Hindlimb muscle (tissue), 1 donor: ENCODE data around the gene IGSF5. TPM values are rescaled to one million over a fixed set of nuclear protein-coding genes. Genes with fewer than 3 reads are reported as not detected.
A peak's percentile ranks its signal among the peaks of the same experiment; 100 is the strongest.
"Not testable (repeated sequence)": the region's sequence is repeated elsewhere in the genome, so short reads cannot be mapped to it uniquely, and the experiment has no call there.

ENCODE experiments used
- DNase-seq: peaks from one replicate; pipeline ENCODE4 v3.0.0-alpha.2; 2013
- polyA plus RNA-seq: library from polyadenylated mRNA; unstranded; fragments of 120-200 nt; gene quantifications from one replicate; pipeline ENCODE4 v1.2.1, GENCODE V29; 2013; ENCODE audit not compliant: insufficient read length

IGSF5 gene
- polyA plus RNA-seq, 1 donor: 0.70 TPM

DNA sequence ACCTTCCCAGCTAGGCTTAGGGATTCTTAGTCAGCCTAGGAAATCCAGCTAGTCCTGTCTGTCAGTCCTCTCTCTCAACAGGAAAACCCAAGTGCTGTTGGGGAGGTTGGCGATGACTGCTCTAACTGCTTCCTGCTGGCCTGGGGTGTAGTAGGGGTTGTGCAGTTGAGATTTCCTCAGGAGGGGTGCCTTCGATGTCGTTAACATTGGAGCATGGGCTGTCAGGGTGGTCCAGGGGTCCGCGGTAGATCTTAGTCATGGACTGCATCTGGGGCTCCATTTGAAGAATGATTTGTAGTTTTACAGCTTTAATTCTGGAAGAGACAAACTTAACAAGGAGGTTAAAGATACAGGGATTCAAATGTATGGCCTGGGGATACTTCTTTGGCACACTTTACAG, 5.5 kb upstream of the IGSF5 start:
- DNase-seq: not testable (repeated sequence)

- DNase-seq: not testable (repeated sequence)
Measured at GRCh38 chr21:39742561-39742960, 2.4 kb upstream of the IGSF5 start.

DNA sequence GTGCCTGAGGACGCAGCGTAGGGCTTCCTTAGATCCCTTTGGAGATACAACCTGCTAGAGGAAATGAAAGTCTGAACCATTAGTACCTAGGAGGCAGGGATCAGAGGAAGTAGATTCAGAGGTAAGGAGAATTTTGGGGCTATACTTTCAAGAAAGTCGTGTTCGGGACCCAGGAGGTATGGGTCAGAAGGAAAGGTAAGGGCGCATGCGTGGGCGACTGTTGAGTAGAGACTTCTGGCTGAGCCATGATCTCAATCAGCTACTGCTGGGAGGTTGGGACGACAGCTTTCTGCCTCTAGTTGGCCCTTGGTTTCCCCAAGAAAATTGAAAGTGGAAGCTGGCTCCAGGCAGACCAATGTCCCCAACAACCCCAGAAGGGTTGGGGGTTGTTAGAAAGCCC, 349 bp downstream of the IGSF5 start:
- not testable (repeated sequence) for DNase-seq

- DNase-seq: no peak
Measured at GRCh38 chr21:39750670-39751069, 5.7 kb downstream of the IGSF5 start.

DNA sequence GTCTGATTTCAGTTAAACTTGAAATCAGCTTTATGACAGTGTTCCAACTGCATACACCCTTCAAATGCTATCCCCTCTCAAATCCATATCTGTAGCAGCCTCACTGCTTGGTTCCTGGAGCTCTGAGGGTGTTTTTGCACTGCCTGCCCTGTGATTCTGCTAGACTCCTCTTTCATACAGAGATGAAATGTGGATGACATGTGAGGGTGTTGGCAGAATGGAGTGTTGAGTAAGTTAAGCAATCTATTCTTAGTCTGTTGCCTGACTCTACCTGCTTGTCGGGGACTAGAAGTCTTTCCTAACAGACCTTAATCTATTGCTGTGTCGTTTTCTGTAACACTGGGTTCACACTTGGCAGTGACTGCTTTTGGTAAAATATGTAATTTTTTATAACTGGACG, 9.8 kb downstream of the IGSF5 start:
- no peak for DNase-seq

GRCh38 chr21:39756285-39756684, 11.3 kb downstream of the IGSF5 start:
- DNase-seq: no peak

- DNase-seq: peak; percentile 37
Measured at GRCh38 chr21:39763272-39763970, 18.4 kb downstream of the IGSF5 start.

DNA sequence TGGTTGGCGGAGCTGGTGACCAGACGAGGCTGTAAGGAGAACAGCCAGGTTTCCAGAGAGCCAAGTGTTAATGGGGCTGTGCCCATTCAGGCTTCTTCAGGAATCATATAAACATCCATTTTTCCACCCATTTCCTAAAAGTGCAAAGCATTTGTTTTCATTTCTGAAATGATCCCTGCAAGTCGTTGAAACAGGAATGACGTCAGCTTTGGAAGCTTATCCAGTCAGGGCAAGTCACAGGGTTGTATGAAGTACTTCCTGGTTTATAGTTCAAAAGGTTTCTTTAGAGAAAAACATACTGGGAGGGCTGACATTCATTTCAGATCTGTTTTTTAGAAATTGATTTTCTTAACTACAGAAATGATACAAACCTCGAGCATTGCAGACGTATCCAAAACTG, 29.2 kb downstream of the IGSF5 start:
- no peak for DNase-seq

GRCh38 chr21:39775816-39776215, 30.8 kb downstream of the IGSF5 start:
- no peak for DNase-seq

DNA sequence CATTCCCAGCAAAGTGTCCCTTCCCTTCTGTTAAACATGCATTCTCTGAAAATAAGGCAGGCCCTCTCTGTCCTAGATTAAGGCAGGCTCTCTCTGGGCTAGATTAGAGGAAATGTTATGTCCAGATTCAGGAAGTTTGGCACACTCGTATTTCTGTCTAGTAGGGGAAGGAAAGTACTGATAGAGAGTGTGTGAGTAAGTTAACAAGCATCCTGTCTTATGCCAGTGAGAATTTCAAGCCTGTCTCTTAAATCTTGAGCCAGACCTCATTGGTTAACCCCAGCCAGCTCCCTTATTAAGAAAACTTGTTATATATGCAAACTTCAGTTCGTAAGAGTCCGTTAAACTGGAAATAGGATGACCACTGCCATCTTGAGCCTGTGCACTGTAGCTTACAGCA, 31.6 kb downstream of the IGSF5 start:
- no peak for DNase-seq

- DNase-seq: no peak
Measured at GRCh38 chr21:39781331-39781730, 36.3 kb downstream of the IGSF5 start.

- DNase-seq: peak; percentile 83
Measured at GRCh38 chr21:39788383-39788782, 43.4 kb downstream of the IGSF5 start.

DNA sequence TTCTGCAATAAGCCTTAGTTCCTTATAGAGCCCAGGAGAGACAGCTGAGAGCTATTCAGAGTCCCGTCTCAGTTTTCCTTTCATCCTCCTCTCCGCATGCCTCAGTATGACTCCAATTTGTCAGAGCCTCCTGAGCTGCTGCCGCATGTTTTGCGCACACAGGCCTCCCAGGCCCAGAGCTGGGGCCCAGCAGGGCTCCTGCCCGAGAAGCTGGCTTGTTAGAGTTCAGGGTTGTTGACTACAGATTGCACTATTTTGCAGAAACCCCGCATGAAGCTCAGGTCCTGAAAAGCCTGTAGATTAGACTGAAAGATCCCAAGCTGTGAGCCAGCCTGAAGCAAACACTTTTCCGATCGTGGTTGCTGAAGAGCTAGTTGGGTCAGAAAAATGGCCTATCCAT, 51.5 kb downstream of the IGSF5 start:
- no peak for DNase-seq

DNA sequence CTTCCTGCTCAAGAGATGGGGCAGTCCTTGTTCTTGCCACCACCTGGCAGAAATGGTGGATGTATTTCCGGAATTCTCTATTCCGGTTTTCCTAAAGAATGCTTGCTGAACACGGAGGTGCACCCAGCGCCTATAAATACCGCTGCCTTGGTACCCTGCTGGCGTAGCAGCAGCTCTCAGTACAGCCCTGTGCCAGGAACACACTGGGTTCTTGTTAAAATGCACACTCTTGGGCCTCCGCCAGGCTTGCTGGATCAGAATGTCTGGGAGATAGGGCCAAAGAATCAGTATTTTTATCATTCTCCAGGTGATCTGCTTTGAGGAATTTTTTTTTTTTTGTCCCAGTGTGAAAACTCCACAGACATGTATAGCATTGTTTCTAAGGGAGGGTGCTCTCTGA, 54.2 kb downstream of the IGSF5 start:
- DNase-seq: no peak

DNA sequence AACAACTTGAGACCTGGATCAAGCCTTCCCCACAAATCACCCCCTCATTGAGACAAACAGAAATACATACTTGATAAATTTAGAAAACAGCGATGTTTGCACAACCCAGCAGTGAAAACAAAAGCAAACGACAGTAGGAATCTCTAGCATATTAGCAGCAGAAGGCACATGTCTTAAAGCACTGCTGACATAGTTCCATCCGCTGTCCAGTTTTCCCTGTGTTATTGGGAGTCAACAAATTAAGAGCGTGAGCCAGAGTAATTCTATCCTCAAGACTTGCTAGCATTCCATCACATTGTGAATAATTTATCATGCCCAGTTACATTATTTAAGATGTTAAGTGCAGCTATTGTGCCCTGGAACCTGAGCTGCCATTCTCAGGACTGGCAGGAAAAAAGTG, 55.3 kb downstream of the IGSF5 start:
- DNase-seq: no peak

- no peak for DNase-seq
Measured at GRCh38 chr21:39802217-39802616, 57.2 kb downstream of the IGSF5 start.

DNA sequence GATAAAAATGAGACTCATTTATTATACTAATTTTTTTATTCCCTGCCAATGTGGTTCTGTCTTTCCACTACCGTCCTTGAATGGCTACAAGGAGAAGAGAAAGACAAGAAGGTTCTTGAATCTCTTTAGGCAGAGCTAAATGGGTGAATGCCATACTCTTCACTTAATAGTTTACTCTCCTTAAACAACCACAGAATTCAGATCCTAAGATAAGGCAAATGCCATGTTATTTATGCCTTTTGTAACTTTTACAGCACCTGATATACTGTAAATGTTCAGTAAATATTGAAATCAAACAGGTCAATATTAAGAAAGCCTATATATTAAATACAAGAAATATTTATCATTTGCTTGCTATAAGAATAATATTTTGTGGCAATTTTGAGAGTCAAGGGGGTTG, 58.4 kb downstream of the IGSF5 start:
- no peak for DNase-seq

DNA sequence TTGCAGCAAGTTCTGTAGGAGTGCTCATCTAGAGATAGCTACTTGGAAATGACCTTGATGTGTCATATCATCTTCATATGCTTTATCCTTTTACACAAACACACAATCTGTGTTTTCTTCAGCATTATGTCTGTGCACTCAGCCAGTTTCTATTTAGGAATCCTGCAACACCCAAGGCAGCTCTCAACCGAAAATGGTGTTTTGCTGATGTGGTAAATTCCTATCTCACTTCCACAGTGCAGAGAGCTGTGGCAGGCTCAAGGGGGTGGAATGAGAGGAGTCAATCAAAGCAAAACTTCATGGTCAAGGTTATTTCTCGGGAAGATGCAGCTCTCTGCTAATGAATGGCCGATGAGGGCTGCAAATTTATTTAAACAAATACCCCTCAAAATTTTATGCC, 59.3 kb downstream of the IGSF5 start:
- no peak for DNase-seq

DNA sequence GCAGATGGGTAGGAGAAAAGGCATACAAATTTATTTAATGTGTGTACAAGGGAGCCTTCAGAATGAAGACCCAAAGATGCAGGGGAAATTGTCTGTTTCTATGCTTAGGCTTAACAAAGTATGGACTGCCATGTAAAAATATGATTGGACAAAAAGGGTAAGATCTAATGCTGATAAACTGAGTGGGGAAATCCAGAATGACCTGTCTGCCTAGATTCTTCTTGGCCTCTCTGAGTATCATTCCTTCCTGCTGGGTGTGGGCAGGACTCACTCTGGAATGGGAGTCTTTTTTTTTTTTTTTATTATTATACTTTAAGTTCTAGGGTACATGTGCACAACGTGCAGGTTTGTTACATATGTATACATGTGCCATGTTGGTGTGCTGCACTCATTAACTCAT, 61.0 kb downstream of the IGSF5 start:
- no peak for DNase-seq

GRCh38 chr21:39807738-39808137, 62.8 kb downstream of the IGSF5 start:
- no peak for DNase-seq

DNA sequence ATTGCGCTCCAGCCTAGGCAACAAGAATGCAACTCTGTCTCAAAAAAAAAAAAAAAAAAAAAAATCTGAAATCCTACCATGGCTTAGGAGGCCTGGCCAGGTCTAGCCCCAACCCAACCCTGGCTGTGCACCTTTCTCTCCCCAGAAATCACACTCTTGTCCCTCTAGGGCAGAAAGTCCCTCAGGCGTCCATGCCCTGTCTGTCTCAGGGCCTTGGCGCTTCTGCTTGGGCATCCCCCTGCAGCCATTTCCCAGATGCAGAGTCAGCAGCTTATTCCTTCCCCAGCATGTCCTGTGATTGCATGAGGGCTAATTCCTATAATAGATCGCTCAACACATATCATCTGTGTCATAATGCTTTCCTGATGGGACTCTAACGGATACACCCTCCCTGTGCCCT, 65.0 kb downstream of the IGSF5 start:
- no peak for DNase-seq

DNA sequence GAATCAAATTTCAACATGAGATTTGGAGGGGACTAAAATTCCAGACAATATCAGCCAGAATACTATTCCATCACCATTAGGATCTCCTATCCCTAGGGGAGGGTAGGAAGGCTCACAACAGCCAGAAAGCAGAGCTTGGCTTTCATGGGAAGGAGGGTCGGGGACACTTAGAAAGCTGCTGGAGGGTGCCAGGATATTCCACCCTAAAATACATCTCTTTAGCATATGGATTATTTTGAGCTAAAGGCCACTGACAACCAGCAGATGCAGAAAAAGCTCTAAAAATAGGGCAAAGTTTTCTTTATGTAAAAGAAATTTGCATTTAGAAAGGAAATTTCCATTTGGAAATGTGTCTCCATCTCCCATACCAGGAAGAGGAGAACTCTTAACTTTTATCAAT, 68.0 kb downstream of the IGSF5 start:
- no peak for DNase-seq

GRCh38 chr21:39818557-39818956, 73.6 kb downstream of the IGSF5 start:
- DNase-seq: no peak

GRCh38 chr21:39822042-39822441, 77.1 kb downstream of the IGSF5 start:
- DNase-seq: no peak

DNA sequence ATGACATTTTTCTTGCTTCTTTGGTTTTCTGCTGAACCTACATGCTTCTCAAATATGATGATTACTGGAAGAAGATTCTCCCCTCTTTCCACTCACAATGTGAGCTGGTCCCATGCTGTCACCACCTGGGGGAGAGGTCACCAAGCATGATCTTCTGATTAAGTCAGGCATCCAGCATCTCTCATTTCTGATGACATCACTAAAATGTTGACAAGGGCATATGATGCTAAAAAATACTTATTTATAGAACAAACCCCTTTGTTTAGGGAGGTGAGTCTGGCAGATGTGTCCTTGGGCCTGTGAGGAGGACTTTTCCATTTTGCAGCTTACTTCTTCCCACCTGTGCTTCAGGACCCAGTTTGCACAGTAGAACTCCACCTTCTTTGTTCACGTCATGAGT, 80.3 kb downstream of the IGSF5 start:
- no peak for DNase-seq
